Hepatocyte (in vitro differentiated cells): Measurements from ENCODE around the gene ALG6.
A peak's percentile ranks its signal among the peaks of the same experiment; 100 is the strongest.

Experiments used
- CTCF ChIP-seq: fragments of 200-600 bp; sonication (generic); IDR thresholded peaks from 2 replicates; pipeline ENCODE4 v1.5.1; 2016; ENCODE audit warnings: antibody characterized with exemption, mild to moderate bottlenecking; ENCODE audit not compliant: poor library complexity
- EZH2 ChIP-seq: fragments of 200-600 bp; sonication (generic); IDR thresholded peaks from 2 replicates; pipeline ENCODE4 v1.6.1; 2016; ENCODE audit warnings: antibody characterized with exemption, mild to moderate bottlenecking, borderline replicate concordance
- EZH2phosphoT487 ChIP-seq: fragments of 200-600 bp; sonication (generic); IDR thresholded peaks from one replicate; pipeline ENCODE4 v1.6.1; 2018; ENCODE audit warnings: antibody characterized with exemption, mild to moderate bottlenecking, low read depth, moderate library complexity; ENCODE audit not compliant: unreplicated experiment, severe bottlenecking

DNA sequence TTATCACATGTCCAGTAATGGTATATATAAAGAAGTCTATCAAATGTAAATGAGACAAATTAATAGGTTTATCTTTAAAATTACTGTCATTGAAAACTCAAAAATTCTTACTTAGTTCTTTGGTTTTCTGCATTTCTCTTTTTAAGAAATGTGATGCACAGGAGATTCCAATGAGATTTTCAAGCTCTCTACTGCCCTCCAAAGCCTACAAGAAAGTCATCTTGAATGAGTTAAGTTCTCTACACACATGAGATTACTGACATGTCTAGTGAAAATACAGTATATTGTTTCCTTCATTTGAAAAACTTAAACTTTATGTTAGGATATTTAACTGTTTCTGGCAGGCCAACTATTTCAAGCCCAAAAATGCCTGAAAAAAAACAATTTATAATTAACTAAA, 86.8 kb downstream of the ALG6 start:
- peak; percentile 41 for TF ChIP-seq CTCF
- TF ChIP-seq EZH2 = no peak
- no peak for TF ChIP-seq EZH2phosphoT487
